Endothelial cell of coronary artery (primary cell): ENCODE measurements around the gene GPR146. TPM values are rescaled to one million over a fixed set of nuclear protein-coding genes. Genes with fewer than 3 reads are reported as not detected.

Experiments used
- total RNA-seq: library from RNA; depleted of rRNA; stranded (reverse); fragments of >200 nt; gene quantifications from 2 replicates; pipeline ENCODE4 v1.2.3, GENCODE V29; 2014

Gene GPR146, protein sequence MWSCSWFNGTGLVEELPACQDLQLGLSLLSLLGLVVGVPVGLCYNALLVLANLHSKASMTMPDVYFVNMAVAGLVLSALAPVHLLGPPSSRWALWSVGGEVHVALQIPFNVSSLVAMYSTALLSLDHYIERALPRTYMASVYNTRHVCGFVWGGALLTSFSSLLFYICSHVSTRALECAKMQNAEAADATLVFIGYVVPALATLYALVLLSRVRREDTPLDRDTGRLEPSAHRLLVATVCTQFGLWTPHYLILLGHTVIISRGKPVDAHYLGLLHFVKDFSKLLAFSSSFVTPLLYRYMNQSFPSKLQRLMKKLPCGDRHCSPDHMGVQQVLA
- total RNA-seq: 7.5 and 40.0 TPM in 2 replicates

GRCh38 chr7:1044189-1045068, at the start of gene GPR146:
TSS of gene GPR146 (plus strand) at chr7:1044546. CDS start at chr7:1057516, 12,970 bp downstream.

GRCh38 chr7:1087952-1088920, 43.9 kb downstream of the GPR146 start, which contains the start of gene GPER1:
TSS of gene GPER1 (plus strand) at chr7:1088113. CDS start at chr7:1091729, 3,616 bp downstream.

Other genes starting within 250 kb of the GPR146 start
- gene SUN1, start 212.1 kb upstream of the GPR146 start, total RNA-seq: 122 and 169 TPM in 2 replicates
- 31.1 and 36.6 TPM in 2 replicates for gene GET4, start 168.0 kb upstream of the GPR146 start, total RNA-seq
- gene ADAP1, start 89.9 kb upstream of the GPR146 start, total RNA-seq: 0.63 and 3.6 TPM in 2 replicates
- 4.8 and 7.4 TPM in 2 replicates for gene COX19, start 69.0 kb upstream of the GPR146 start, total RNA-seq
- not detected in 2 replicates for gene CYP2W1, start 61.4 kb upstream of the GPR146 start, total RNA-seq
- gene GPER1, start 43.6 kb downstream of the GPR146 start, total RNA-seq: 0.75 and 0.99 TPM in 2 replicates
- 10.3 and 17.1 TPM in 2 replicates for gene ZFAND2A, start 115.7 kb downstream of the GPR146 start, total RNA-seq
- gene UNCX, start 188.3 kb downstream of the GPR146 start, total RNA-seq: not detected in 2 replicates